ENCODE results near the gene PFDN4. TPM values are rescaled to one million over a fixed set of nuclear protein-coding genes. Genes with fewer than 3 reads are reported as not detected.

The PFDN4 gene
- polyA plus RNA-seq, 1 donor from 2014 or later, result 512 TPM

DNA sequence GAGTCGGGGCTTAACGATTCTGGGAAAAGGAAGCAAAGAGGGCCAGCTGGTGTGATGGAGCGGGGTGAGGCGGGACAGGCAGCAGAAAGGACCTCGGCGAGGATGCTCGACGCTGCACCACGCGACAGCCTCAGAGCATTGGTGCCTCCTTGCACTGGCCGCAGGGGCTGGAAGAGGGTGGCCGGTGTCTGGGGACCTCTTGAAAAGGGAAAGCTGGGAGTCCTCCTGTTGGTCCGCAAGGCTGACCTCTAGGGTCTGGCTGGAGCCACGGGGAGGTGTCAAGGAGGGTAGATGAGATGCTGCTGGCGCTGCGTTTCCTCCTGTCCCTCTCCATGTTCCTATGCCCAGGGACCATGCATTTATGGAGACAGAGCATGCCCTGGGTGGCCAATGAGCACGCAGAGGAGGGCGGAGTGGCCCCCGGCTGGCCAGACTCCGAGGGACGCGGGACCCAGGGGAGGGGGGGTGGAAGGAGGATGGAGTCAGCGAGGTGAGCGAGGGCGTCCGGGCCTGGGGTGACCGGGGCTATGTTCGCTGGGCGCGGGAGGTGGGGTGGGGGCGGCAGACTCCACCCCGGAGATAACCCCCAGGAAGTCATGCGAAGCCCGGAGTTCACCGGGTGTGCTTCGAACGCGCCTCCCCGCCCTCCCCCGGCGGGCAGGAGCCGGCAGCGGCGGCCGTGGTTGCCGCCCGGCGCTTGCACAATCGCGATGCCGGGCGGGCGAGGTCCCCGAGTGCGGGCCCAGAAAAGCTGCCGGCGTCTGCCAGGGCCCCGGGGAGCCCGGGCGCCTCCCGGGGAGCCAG, 34.0 kb upstream of the PFDN4 start, which contains the start of gene CYP24A1:
Gene CYP24A1, minus strand, starts transcription at position 334 of the 804 bp plus-strand sequence. CDS start 407 bp downstream, outside the sequence.
- Histone ChIP-seq H3K27me3 (ENCODE audit: insufficient read depth, low read depth, low read length) (peaks cover 61% of the 10 kb centered on the region), H3K9me2 (ENCODE audit: insufficient read depth, low read length) (no peaks in the 10 kb centered on the region), H3K79me2 (replicated peaks; ENCODE audit: insufficient read depth, low read length) (no peaks in the 10 kb centered on the region), H3K27ac (ENCODE audit: low read length) (no peak within 1 kb of the TSS), H3K9me3 (ENCODE audit: low read length) (no peaks in the 10 kb centered on the region), H3K4me2 (ENCODE audit: low read length) (peak within 1 kb of the TSS; percentile 78), H3F3A (ENCODE audit: insufficient read depth, low read length, poor library complexity, severe bottlenecking) (no peaks in the 10 kb centered on the region), H3K36me3 (ENCODE audit: insufficient read depth, low read length) (no peaks in the 10 kb centered on the region), H2AFZ (ENCODE audit: low read depth, low read length) (peak within 1 kb of the TSS; percentile 56), H4K20me1 (ENCODE audit: insufficient read depth) (no peaks in the 10 kb centered on the region), H3K9ac (ENCODE audit: low read length) (peak within 1 kb of the TSS; percentile 46), H3K4me3 (ENCODE audit: low read length) (peak within 1 kb of the TSS; percentile 77)
- peak; percentile 2 for TF ChIP-seq CTCF (IDR thresholded peaks at IDR 0.05; ENCODE audit: poor library complexity, severe bottlenecking)
- no peak for TF ChIP-seq MXI1 (conservative IDR thresholded peaks at IDR 0.05; ENCODE audit: poor library complexity, severe bottlenecking)
- no peak for TF ChIP-seq EZH2 (IDR thresholded peaks at IDR 0.05; ENCODE audit: borderline replicate concordance, insufficient read depth, low read length, poor library complexity, severe bottlenecking)
- no peak for TF ChIP-seq TAF1 (IDR thresholded peaks at IDR 0.05; ENCODE audit: low read depth)

- H3K9me3 ChIP-seq (ENCODE audit: low read length), result no peaks in the 10 kb centered on the region
- no peak overlapping the region for H3K9ac ChIP-seq (ENCODE audit: low read length)
- peak overlapping the region; percentile 77 for H3K4me3 ChIP-seq (ENCODE audit: low read length)
- H3K4me2 ChIP-seq (ENCODE audit: low read length), result no peak overlapping the region
- no peak overlapping the region for H2AFZ ChIP-seq (ENCODE audit: low read depth, low read length)
- H3K79me2 ChIP-seq (replicated peaks; ENCODE audit: insufficient read depth, low read length), result no peaks in the 10 kb centered on the region
- no peak overlapping the region for H3K27ac ChIP-seq (ENCODE audit: low read length)
- no peaks in the 10 kb centered on the region for H3F3A ChIP-seq (ENCODE audit: insufficient read depth, low read length, poor library complexity, severe bottlenecking)
- no peaks in the 10 kb centered on the region for H3K36me3 ChIP-seq (ENCODE audit: insufficient read depth, low read length)
- H4K20me1 ChIP-seq (ENCODE audit: insufficient read depth), result no peaks in the 10 kb centered on the region
- H3K9me2 ChIP-seq (ENCODE audit: insufficient read depth, low read length), result no peaks in the 10 kb centered on the region
- H3K27me3 ChIP-seq (ENCODE audit: insufficient read depth, low read depth, low read length), result peaks cover 59% of the 10 kb centered on the region
- TF ChIP-seq REST (IDR thresholded peaks at IDR 0.05; ENCODE audit: borderline replicate concordance), result no peak
Observed at GRCh38 chr20:54174457-54175175, 33.3 kb upstream of the PFDN4 start.

GRCh38 chr20:54176610-54177009, 31.3 kb upstream of the PFDN4 start:
- Histone ChIP-seq H3K9me3 (ENCODE audit: low read length) (no peaks in the 10 kb centered on the region), H3K4me2 (ENCODE audit: low read length) (no peak overlapping the region), H3F3A (ENCODE audit: insufficient read depth, low read length, poor library complexity, severe bottlenecking) (no peaks in the 10 kb centered on the region), H2AFZ (ENCODE audit: low read depth, low read length) (no peak overlapping the region), H3K9me2 (ENCODE audit: insufficient read depth, low read length) (no peaks in the 10 kb centered on the region), H3K36me3 (ENCODE audit: insufficient read depth, low read length) (no peaks in the 10 kb centered on the region), H3K27ac (ENCODE audit: low read length) (no peak overlapping the region), H3K9ac (ENCODE audit: low read length) (no peak overlapping the region), H3K4me3 (ENCODE audit: low read length) (no peak overlapping the region), H3K79me2 (replicated peaks; ENCODE audit: insufficient read depth, low read length) (no peaks in the 10 kb centered on the region), H4K20me1 (ENCODE audit: insufficient read depth) (no peaks in the 10 kb centered on the region), H3K27me3 (ENCODE audit: insufficient read depth, low read depth, low read length) (peaks cover 47% of the 10 kb centered on the region)
- peak; percentile 32 for TF ChIP-seq REST (IDR thresholded peaks at IDR 0.05; ENCODE audit: borderline replicate concordance)
- no peak for TF ChIP-seq TAF1 (IDR thresholded peaks at IDR 0.05; ENCODE audit: low read depth)

All from neural cell (in vitro differentiated cells).